HG02970 (cell line): ENCODE measurements around the gene ADO.

ENCODE experiments used
- ATAC-seq: cut with Tn5 transposase; IDR thresholded peaks from one replicate; pipeline ENCODE4 v1.9.1; 2021; ENCODE audit warnings: mild to moderate bottlenecking, moderate library complexity, moderate number of reproducible peaks; ENCODE audit not compliant: unreplicated experiment, low FRiP score

Gene ADO

GRCh38 chr10:62816331-62817120 is 12.0 kb downstream of the ADO start, which contains the start of gene EGR2:
Gene EGR2 (minus strand): TSS chr10:62816366. CDS start chr10:62816029, 337 bp downstream.
- ATAC-seq = peak; percentile 71

GRCh38 chr10:62817121-62817765 is 12.7 kb downstream of the ADO start:
- peak; percentile 17 for ATAC-seq

GRCh38 chr10:62817766-62818425 is 13.4 kb downstream of the ADO start:
- peak; percentile 27 for ATAC-seq

- no peak for ATAC-seq
Observed at GRCh38 chr10:62818426-62819011, 14.0 kb downstream of the ADO start.

GRCh38 chr10:62819141-62819920 is 14.8 kb downstream of the ADO start:
- no peak for ATAC-seq

GRCh38 chr10:62820586-62820985 is 16.1 kb downstream of the ADO start:
- no peak for ATAC-seq

GRCh38 chr10:62826273-62826672 is 21.8 kb downstream of the ADO start:
- no peak for ATAC-seq

GRCh38 chr10:62829622-62830021 is 25.1 kb downstream of the ADO start:
- no peak for ATAC-seq

GRCh38 chr10:62830679-62831078 is 26.2 kb downstream of the ADO start:
- ATAC-seq = no peak

- no peak for ATAC-seq
Observed at GRCh38 chr10:62831346-62831745, 26.8 kb downstream of the ADO start.

- no peak for ATAC-seq
Observed at GRCh38 chr10:62839590-62839989, 35.1 kb downstream of the ADO start.

- no peak for ATAC-seq
Observed at GRCh38 chr10:62842983-62843382, 38.5 kb downstream of the ADO start.

GRCh38 chr10:62843600-62843999 is 39.1 kb downstream of the ADO start:
- no peak for ATAC-seq

GRCh38 chr10:62844280-62845011 is 39.9 kb downstream of the ADO start:
- ATAC-seq = no peak

GRCh38 chr10:62847433-62847832 is 42.9 kb downstream of the ADO start:
- ATAC-seq = no peak

GRCh38 chr10:62850646-62851045 is 46.1 kb downstream of the ADO start:
- no peak for ATAC-seq

- ATAC-seq = no peak
Observed at GRCh38 chr10:62851442-62851841, 46.9 kb downstream of the ADO start.

- peak; percentile 46 for ATAC-seq
Observed at GRCh38 chr10:62852961-62853702, 48.6 kb downstream of the ADO start.

- no peak for ATAC-seq
Observed at GRCh38 chr10:62853710-62854109, 49.2 kb downstream of the ADO start.
